ENCODE measurements around the gene GDF10. TPM values are rescaled to one million over a fixed set of nuclear protein-coding genes. Genes with fewer than 3 reads are reported as not detected.

Gene GDF10
- total RNA-seq, 1 donor from 2014 or later, result not detected

- intact Hi-C loops (cut with micrococcal nuclease), result no loop called here
Observed at GRCh38 chr10:47350671-47351640, 51.0 kb downstream of the GDF10 start.

GRCh38 chr10:47351899-47352815 is 52.2 kb downstream of the GDF10 start:
- intact Hi-C loops (cut with micrococcal nuclease), result no loop called here

- intact Hi-C loops (cut with micrococcal nuclease), result no loop called here
Observed at GRCh38 chr10:47353351-47353750, 53.4 kb downstream of the GDF10 start.

- intact Hi-C loops (cut with micrococcal nuclease), result no loop called here
Observed at GRCh38 chr10:47354165-47354564, 54.2 kb downstream of the GDF10 start.

GRCh38 chr10:47354900-47355299 is 54.9 kb downstream of the GDF10 start:
- intact Hi-C loops (cut with micrococcal nuclease), result no loop called here

- intact Hi-C loops (cut with micrococcal nuclease), result no loop called here
Observed at GRCh38 chr10:47356708-47357107, 56.7 kb downstream of the GDF10 start.

GRCh38 chr10:47357131-47357582 is 57.2 kb downstream of the GDF10 start:
- intact Hi-C loops (cut with micrococcal nuclease), result no loop called here

- intact Hi-C loops (cut with micrococcal nuclease), result no loop called here
Observed at GRCh38 chr10:47357911-47358310, 57.9 kb downstream of the GDF10 start.

GRCh38 chr10:47358457-47358856 is 58.5 kb downstream of the GDF10 start:
- intact Hi-C loops (cut with micrococcal nuclease), result no loop called here

- intact Hi-C loops (cut with micrococcal nuclease), result no loop called here
Observed at GRCh38 chr10:47359101-47359500, 59.1 kb downstream of the GDF10 start.

- intact Hi-C loops (cut with micrococcal nuclease), result no loop called here
Observed at GRCh38 chr10:47359626-47360418, 59.8 kb downstream of the GDF10 start.

GRCh38 chr10:47360419-47361040 is 60.5 kb downstream of the GDF10 start:
- intact Hi-C loops (cut with micrococcal nuclease), result no loop called here

GRCh38 chr10:47361293-47361692 is 61.3 kb downstream of the GDF10 start:
- intact Hi-C loops (cut with micrococcal nuclease), result no loop called here

GRCh38 chr10:47362199-47362598 is 62.2 kb downstream of the GDF10 start:
- intact Hi-C loops (cut with micrococcal nuclease), result no loop called here

Other genes with a start within 250 kb of the GDF10 start
- gene GDF2, start 22.3 kb downstream of the GDF10 start, total RNA-seq, result not detected in 2 replicates
- not detected in 2 replicates for gene RBP3, start 48.2 kb downstream of the GDF10 start, total RNA-seq
- gene ZNF488, start 84.1 kb downstream of the GDF10 start, total RNA-seq, result not detected in 2 replicates
- gene ANXA8, start 183.9 kb downstream of the GDF10 start, total RNA-seq, result 0.32 and 0.66 TPM in 2 replicates
- gene FAM25G, start 191.5 kb downstream of the GDF10 start, total RNA-seq, result not detected in 2 replicates
- 10.3 and 11.8 TPM in 2 replicates for gene AGAP9, start 223.4 kb downstream of the GDF10 start, total RNA-seq

Data from T-helper 1 cell treated with Interleukin-12 subunit alpha and Interleukin-12 subunit beta and Interleukin-4 antibody, amounts not matched to agents 30 ng/mL and 1 ng/mL, for 36 hours (primary cell).